ENCODE measurements around the gene GGT5.
"Not testable (repeated sequence)": the region's sequence is repeated elsewhere in the genome, so short reads cannot be mapped to it uniquely, and the experiment has no call there.

Gene GGT5

GRCh38 chr22:24186352-24186740 is 58.5 kb downstream of the GGT5 start:
- TF ChIP-seq, protein P1, sequence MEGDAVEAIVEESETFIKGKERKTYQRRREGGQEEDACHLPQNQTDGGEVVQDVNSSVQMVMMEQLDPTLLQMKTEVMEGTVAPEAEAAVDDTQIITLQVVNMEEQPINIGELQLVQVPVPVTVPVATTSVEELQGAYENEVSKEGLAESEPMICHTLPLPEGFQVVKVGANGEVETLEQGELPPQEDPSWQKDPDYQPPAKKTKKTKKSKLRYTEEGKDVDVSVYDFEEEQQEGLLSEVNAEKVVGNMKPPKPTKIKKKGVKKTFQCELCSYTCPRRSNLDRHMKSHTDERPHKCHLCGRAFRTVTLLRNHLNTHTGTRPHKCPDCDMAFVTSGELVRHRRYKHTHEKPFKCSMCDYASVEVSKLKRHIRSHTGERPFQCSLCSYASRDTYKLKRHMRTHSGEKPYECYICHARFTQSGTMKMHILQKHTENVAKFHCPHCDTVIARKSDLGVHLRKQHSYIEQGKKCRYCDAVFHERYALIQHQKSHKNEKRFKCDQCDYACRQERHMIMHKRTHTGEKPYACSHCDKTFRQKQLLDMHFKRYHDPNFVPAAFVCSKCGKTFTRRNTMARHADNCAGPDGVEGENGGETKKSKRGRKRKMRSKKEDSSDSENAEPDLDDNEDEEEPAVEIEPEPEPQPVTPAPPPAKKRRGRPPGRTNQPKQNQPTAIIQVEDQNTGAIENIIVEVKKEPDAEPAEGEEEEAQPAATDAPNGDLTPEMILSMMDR (conservative IDR thresholded peaks at IDR 0.05; ENCODE audit: low read depth, low read length) = no peak
- no peak overlapping the region for H3K4me3 ChIP-seq (ENCODE audit: low read length)
- no peak for DNase-seq (ENCODE audit: low read depth)

DNA sequence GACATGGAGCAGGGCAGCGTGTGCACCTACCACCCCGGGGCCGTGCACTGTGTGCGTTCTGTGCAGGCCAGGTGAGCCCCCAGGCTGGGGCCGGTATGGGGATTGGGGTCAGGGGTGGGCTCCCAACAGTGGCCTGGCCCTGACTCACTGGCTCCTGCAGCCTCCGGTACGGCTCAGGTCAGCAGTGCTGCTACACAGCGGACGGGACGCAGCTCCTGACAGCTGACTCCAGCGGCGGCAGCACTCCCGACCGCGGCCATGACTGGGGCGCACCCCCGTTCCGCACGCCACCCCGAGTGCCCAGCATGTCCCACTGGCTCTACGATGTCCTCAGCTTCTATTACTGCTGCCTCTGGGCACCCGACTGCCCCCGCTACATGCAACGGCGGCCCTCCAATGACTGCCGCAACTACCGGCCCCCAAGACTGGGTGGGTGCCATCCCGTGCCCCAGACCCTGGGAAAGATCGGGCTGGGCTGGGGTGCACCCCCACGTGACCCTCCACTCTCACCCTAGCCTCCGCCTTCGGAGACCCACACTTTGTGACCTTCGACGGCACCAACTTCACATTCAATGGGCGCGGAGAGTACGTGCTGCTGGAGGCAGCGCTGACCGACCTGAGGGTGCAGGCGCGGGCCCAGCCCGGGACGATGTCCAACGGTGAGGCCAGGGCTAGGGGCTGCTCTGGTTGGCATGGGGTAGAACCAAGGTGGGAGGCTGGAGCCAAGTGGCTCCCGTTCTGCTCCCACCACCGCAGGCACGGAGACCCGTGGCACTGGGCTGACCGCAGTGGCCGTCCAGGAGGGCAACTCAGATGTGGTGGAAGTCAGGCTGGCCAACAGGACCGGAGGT is 59.2 kb downstream of the GGT5 start:
- TF ChIP-seq, protein P1 (conservative IDR thresholded peaks at IDR 0.05; ENCODE audit: low read depth, low read length) = no peak
- no peak for DNase-seq (ENCODE audit: low read depth)
- no peak overlapping the region for H3K4me3 ChIP-seq (ENCODE audit: low read length)

- H3K4me3 ChIP-seq (ENCODE audit: low read length) = no peak overlapping the region
- TF ChIP-seq, protein P1 (conservative IDR thresholded peaks at IDR 0.05; ENCODE audit: low read depth, low read length) = no peak
- DNase-seq (ENCODE audit: low read depth) = no peak
Measured at GRCh38 chr22:24185001-24185500, 59.8 kb downstream of the GGT5 start.

GRCh38 chr22:24184057-24184798 is 60.7 kb downstream of the GGT5 start:
- TF ChIP-seq, protein P1 (conservative IDR thresholded peaks at IDR 0.05; ENCODE audit: low read depth, low read length) = no peak
- no peak for DNase-seq (ENCODE audit: low read depth)
- H3K4me3 ChIP-seq (ENCODE audit: low read length) = no peak overlapping the region

GRCh38 chr22:24183321-24184031 is 61.4 kb downstream of the GGT5 start:
- no peak overlapping the region for H3K4me3 ChIP-seq (ENCODE audit: low read length)
- DNase-seq (ENCODE audit: low read depth) = no peak
- TF ChIP-seq, protein P1 (conservative IDR thresholded peaks at IDR 0.05; ENCODE audit: low read depth, low read length) = no peak

DNA sequence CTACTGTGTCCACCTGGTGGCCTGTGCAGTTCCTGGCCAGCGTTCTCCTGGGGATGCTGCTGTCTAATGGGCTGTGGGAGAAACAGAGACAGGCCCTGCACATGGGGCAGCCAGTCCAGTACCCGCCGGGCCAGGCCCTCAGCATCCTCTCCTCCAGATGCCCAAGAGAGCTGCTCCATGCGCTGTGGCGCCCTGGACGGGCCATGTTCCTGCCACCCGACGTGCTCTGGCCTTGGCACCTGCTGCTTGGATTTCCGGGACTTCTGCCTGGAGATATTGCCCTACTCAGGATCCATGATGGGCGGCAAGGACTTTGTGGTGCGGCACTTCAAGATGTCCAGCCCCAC is 62.0 kb downstream of the GGT5 start:
- H3K4me3 ChIP-seq (ENCODE audit: low read length); DNase-seq (ENCODE audit: low read depth): not testable (repeated sequence)
